CD1c-positive myeloid dendritic cell (primary cell): ENCODE data around the gene MYDGF.

Experiments used
- DNase-seq: peaks from one replicate; pipeline ENCODE4 v3.0.0-alpha.2; 2016; ENCODE audit errors: extremely low spot score

Gene MYDGF

GRCh38 chr19:4641132-4641531, 29.0 kb downstream of the MYDGF start:
- DNase-seq, result no peak

- DNase-seq, result no peak
These were observed 29.7 kb downstream of the MYDGF start for GRCh38 chr19:4640247-4641000.

- no peak for DNase-seq
These were observed 30.5 kb downstream of the MYDGF start for GRCh38 chr19:4639531-4640246.

- peak; percentile 99 for DNase-seq
These were observed 31.2 kb downstream of the MYDGF start, which contains the start of gene TNFAIP8L1 for GRCh38 chr19:4638828-4639530. TNFAIP8L1 (plus strand) TSS chr19:4639516; CDS start chr19:4651870, 12,354 bp downstream.

- no peak for DNase-seq
These were observed 31.8 kb downstream of the MYDGF start for GRCh38 chr19:4638317-4638716.

GRCh38 chr19:4636761-4637160, 33.4 kb downstream of the MYDGF start:
- no peak for DNase-seq

- DNase-seq, result peak; percentile 79
These were observed 33.9 kb downstream of the MYDGF start for GRCh38 chr19:4636151-4636717.

- DNase-seq, result no peak
These were observed 34.4 kb downstream of the MYDGF start for GRCh38 chr19:4635754-4636116.

GRCh38 chr19:4633140-4633967, 36.8 kb downstream of the MYDGF start:
- DNase-seq, result peak; percentile 94

GRCh38 chr19:4624733-4625362, 45.3 kb downstream of the MYDGF start:
- DNase-seq, result no peak

GRCh38 chr19:4624301-4624700, 45.8 kb downstream of the MYDGF start:
- no peak for DNase-seq

GRCh38 chr19:4622695-4623421, 47.3 kb downstream of the MYDGF start:
- DNase-seq, result no peak

- no peak for DNase-seq
These were observed 49.5 kb downstream of the MYDGF start for GRCh38 chr19:4620675-4621074.

GRCh38 chr19:4619668-4620294, 50.4 kb downstream of the MYDGF start:
- DNase-seq, result no peak

GRCh38 chr19:4618019-4618418, 52.1 kb downstream of the MYDGF start:
- DNase-seq, result no peak

GRCh38 chr19:4613254-4613751, 56.8 kb downstream of the MYDGF start:
- no peak for DNase-seq

GRCh38 chr19:4609878-4610511, 60.1 kb downstream of the MYDGF start:
- peak; percentile 62 for DNase-seq
